Gastroesophageal sphincter (tissue), 4 donors: ENCODE data around the gene ZNF200. TPM values are rescaled to one million over a fixed set of nuclear protein-coding genes. Genes with fewer than 3 reads are reported as not detected.

Experiments used
- ATAC-seq: fragments of 150-250 bp; one replicate; pipeline ENCODE4 v1.9.1; 2016; ENCODE audit warnings: mild to moderate bottlenecking, moderate library complexity
- H3K27ac ChIP-seq, 4 donors: fragments of 200-600 bp; sonication (generic) in 3 of 4; 1 replicate in 3 of 4; 2 replicates in 1 of 4; pipeline ENCODE4 v1.5.1; 2016 to 2019
- H3K27me3 ChIP-seq: fragments of 200-600 bp; sonication (generic); one replicate; pipeline ENCODE4 v1.5.1; 2019
- H3K36me3 ChIP-seq, 2 donors: fragments of 200-600 bp; sonication (generic); one replicate each; pipeline ENCODE4 v1.5.1; 2019; ENCODE audit warnings: control low read depth in 1 of 2
- H3K4me1 ChIP-seq, 3 donors: fragments of 200-600 bp; sonication (generic); 1 replicate in 2 of 3; 2 replicates in 1 of 3; pipeline ENCODE4 v1.5.1; 2016 to 2019; ENCODE audit warnings: control low read depth in 2 of 3
- H3K4me3 ChIP-seq, 2 donors: fragments of 200-600 bp; sonication (generic); one replicate each; pipeline ENCODE4 v1.5.1; 2019; ENCODE audit warnings: mild to moderate bottlenecking in 1 of 2, moderate library complexity in 1 of 2
- H3K9me3 ChIP-seq, 3 donors: fragments of 200-600 bp; sonication (generic); one replicate each; pipeline ENCODE4 v1.5.1; 2017 to 2019; ENCODE audit warnings: control low read depth in 2 of 3
- EP300 ChIP-seq: sonication (generic); formaldehyde crosslinking; IDR thresholded peaks from one replicate; pipeline ENCODE4 v1.6.1; 2017; ENCODE audit warnings: antibody characterized with exemption, mild to moderate bottlenecking
- POLR2A ChIP-seq, 2 donors: fragments of 450-650 bp; IDR thresholded peaks; one replicate each; pipeline ENCODE4 v1.6.1; 2017; ENCODE audit warnings: antibody characterized with exemption in 2 of 2, mild to moderate bottlenecking in 2 of 2, moderate library complexity in 1 of 2
- POLR2AphosphoS5 ChIP-seq: sonication (generic); formaldehyde crosslinking; IDR thresholded peaks from one replicate; pipeline ENCODE4 v1.6.1; 2017; ENCODE audit warnings: antibody characterized with exemption
- WGBS, 2 donors: methylation state at CpG; one replicate each; pipeline ENCODE4 v1.1.5; 2018; ENCODE audit warnings: low coverage in 1 of 2; 5-methylcytosine and 5-hydroxymethylcytosine counted together
- total RNA-seq, 4 donors: library from RNA; depleted of rRNA; stranded (reverse); fragments of >200 nt; gene quantifications; one replicate each; pipeline ENCODE4 v1.1.0, GENCODE V29; 2016
- TF ChIP-seq, protein P1 (sequence below), 4 experiments: fragments of 200-600 bp in 2 of 4; fragments of 450-650 bp in 2 of 4; sonication (generic) in 1 of 4; IDR thresholded peaks; one replicate each; pipeline ENCODE4 v1.5.1; 2017 to 2019; ENCODE audit warnings: antibody characterized with exemption in 4 of 4, mild to moderate bottlenecking in 2 of 4, moderate library complexity in 2 of 4

ZNF200 gene
- total RNA-seq, 4 donors from 2014 or later: 5.2 to 11.8 (median 8.0) TPM

DNA sequence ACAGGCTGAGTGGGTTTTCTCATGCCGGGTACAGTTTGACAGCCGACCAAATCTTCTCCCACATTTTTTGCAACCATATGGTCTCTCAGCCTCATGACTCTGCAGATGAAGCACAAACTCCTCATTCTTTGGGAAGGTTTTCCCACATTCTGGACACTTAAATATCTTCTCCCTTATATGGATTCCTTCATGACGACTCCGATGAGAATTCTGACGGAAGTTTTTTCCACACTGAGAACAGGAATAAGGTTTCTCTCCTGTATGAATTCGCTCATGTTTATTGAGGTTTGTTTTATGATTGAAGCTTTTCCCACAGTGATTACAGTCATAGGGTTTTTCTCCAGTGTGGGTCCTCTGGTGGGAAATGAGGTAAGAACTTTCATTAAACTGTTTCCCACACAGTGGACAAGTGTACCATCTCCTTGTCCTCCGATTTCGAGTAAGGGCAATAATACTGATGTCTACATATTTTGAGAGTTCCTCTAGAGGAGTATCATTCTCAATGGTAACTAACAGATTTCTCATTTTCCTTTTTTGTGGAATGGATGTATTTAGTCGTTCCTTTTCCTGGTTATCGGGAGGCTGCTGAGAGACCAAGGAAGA, 10.9 kb downstream of the ZNF200 start:
- 98 to 100% methylated on average over 6 to 10 of the region's 10 CpGs for WGBS, 2 donors
- H3K27me3 ChIP-seq: no peaks in the 10 kb centered on the region
- H3K9me3 ChIP-seq: peaks cover 4 to 100% (median 6%) of the 10 kb centered on the region in 3 donors
- peaks cover 9 to 77% of the 10 kb centered on the region in 2 donors for H3K36me3 ChIP-seq
- TF ChIP-seq POLR2A (IDR thresholded peaks at IDR 0.05) (no peak), POLR2AphosphoS5 (no peak), EP300 (no peak)
- TF ChIP-seq, protein P1, sequence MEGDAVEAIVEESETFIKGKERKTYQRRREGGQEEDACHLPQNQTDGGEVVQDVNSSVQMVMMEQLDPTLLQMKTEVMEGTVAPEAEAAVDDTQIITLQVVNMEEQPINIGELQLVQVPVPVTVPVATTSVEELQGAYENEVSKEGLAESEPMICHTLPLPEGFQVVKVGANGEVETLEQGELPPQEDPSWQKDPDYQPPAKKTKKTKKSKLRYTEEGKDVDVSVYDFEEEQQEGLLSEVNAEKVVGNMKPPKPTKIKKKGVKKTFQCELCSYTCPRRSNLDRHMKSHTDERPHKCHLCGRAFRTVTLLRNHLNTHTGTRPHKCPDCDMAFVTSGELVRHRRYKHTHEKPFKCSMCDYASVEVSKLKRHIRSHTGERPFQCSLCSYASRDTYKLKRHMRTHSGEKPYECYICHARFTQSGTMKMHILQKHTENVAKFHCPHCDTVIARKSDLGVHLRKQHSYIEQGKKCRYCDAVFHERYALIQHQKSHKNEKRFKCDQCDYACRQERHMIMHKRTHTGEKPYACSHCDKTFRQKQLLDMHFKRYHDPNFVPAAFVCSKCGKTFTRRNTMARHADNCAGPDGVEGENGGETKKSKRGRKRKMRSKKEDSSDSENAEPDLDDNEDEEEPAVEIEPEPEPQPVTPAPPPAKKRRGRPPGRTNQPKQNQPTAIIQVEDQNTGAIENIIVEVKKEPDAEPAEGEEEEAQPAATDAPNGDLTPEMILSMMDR (IDR thresholded peaks at IDR 0.05): no peak
- no peak overlapping the region for H3K4me3 ChIP-seq
- ATAC-seq: no peak
- H3K4me1 ChIP-seq: no peaks in the 10 kb centered on the region
- H3K27ac ChIP-seq: no peak overlapping the region

DNA sequence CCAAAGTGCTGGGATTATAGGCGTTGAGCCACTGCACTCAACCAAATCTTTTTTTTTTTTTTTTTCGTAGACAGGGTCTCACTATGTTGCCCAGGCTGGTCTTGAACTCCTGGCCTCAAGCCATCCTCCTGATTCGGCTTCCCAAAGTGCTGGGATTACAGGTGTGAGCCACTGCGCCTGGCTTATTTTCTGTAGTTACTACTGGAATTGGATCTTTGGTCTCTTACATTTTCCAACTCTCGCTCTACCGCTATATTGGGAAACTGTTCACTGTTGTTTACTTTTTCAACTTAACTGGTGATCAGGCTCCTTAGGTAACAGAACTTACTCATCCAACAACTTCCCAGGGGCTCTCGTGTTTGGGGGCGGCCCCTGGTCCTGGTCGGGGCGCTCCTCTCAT, 14.1 kb downstream of the ZNF200 start:
- Histone ChIP-seq H3K9me3 (peaks cover 4 to 72% (median 6%) of the 10 kb centered on the region in 3 donors), H3K4me1 (no peaks in the 10 kb centered on the region), H3K4me3 (no peak overlapping the region), H3K27me3 (peaks cover 8% of the 10 kb centered on the region), H3K36me3 (peaks cover 6 to 45% of the 10 kb centered on the region in 2 donors), H3K27ac (no peak overlapping the region)
- 74 to 96% methylated on average over 4 to 6 of the region's 10 CpGs for WGBS, 2 donors
- ATAC-seq: no peak
- TF ChIP-seq POLR2A (IDR thresholded peaks at IDR 0.05): no peak
- TF ChIP-seq EP300: no peak
- TF ChIP-seq, protein P1 (IDR thresholded peaks at IDR 0.05): no peak
- no peak for TF ChIP-seq POLR2AphosphoS5

DNA sequence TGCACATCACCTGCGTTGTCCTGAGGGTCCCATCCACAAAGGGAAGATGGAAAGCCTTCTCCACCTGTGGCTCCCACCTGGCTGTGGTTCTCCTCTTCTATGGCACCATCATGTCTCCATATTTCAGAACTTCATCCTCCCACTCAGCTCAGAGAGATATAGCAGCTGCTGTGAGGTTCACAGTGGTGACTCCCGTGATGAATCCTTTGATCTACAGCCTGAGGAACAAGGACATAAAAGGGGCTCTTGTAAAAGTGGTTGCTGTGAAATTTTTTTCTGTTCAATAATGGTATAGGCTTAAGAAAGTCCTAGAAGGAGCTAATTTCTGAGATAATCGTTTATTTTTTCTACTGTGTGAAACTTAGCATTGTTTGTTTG, 18.7 kb downstream of the ZNF200 start:
- H3K27ac ChIP-seq: no peak overlapping the region
- no peak for ATAC-seq
- H3K9me3 ChIP-seq: peaks cover 0 to 32% (median 0%) of the 10 kb centered on the region in 3 donors
- no peaks in the 10 kb centered on the region for H3K4me1 ChIP-seq
- peaks cover 0 to 2% of the 10 kb centered on the region in 2 donors for H3K36me3 ChIP-seq
- TF ChIP-seq POLR2AphosphoS5: no peak
- TF ChIP-seq EP300: no peak
- TF ChIP-seq POLR2A (IDR thresholded peaks at IDR 0.05): no peak
- TF ChIP-seq, protein P1 (IDR thresholded peaks at IDR 0.05): no peak
- WGBS, 2 donors: 33 to 34% methylated on average over 1 to 3 of the region's 3 CpGs
- no peak overlapping the region for H3K4me3 ChIP-seq
- peaks cover 30% of the 10 kb centered on the region for H3K27me3 ChIP-seq

DNA sequence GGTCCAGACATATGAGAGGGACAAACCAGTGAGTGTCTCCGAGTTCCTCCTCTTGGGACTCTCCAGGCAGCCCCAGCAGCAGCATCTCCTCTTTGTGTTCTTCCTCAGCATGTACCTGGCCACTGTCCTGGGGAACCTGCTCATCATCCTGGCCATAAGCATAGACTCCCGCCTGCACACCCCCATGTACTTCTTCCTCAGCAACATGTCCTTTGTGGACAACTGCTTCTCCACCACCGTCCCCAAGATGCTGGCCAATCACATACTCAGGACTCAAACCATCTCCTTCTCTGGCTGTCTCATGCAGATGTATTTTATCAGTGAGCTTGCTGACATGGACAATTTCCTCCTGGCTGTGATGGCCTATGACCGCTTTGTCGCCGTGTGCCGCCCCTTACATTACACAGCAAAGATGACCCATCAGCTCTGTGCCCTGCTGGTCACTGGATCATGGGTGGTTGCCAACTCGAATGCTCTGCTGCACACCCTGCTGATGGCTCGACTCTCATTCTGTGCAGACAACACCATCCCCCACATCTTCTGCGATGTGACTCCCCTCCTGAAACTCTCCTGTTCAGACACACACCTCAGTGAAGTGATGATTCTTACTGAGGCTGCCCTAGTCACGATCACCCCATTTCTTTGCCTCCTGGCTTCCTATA, 19.2 kb downstream of the ZNF200 start:
- no peak for TF ChIP-seq POLR2A (IDR thresholded peaks at IDR 0.05)
- TF ChIP-seq, protein P1 (IDR thresholded peaks at IDR 0.05): no peak
- no peak for TF ChIP-seq EP300
- no peak for TF ChIP-seq POLR2AphosphoS5
- no peak for ATAC-seq
- WGBS, 2 donors: 74 to 86% methylated on average over 7 to 11 of the region's 11 CpGs

More for the DNA sequence above, 19.2 kb downstream of the ZNF200 start:
- no peaks in the 10 kb centered on the region for H3K4me1 ChIP-seq
- no peak overlapping the region for H3K27ac ChIP-seq
- peaks cover 30% of the 10 kb centered on the region for H3K27me3 ChIP-seq
- peaks cover 0 to 27% (median 0%) of the 10 kb centered on the region in 3 donors for H3K9me3 ChIP-seq
- no peaks in the 10 kb centered on the region for H3K36me3 ChIP-seq
- H3K4me3 ChIP-seq: no peak overlapping the region
